ENCODE data around the gene TRAF3. TPM values are rescaled to one million over a fixed set of nuclear protein-coding genes. Genes with fewer than 3 reads are reported as not detected.

TRAF3 gene
- total RNA-seq, 2 experiments from 2014 or later, result 39.1 to 40.2 TPM

- no peaks in the 10 kb centered on the region for H3K36me3 Mint-ChIP-seq (ENCODE audit: low read depth)
- ChIA-PET POLR2A (no interaction called here), CTCF (no interaction called here)
- H3K4me1 Mint-ChIP-seq (ENCODE audit: low read depth), result no peaks in the 10 kb centered on the region
- H3K27ac Mint-ChIP-seq, result no peak overlapping the region
- H3K27me3 Mint-ChIP-seq, result no peaks in the 10 kb centered on the region
- H3K4me3 Mint-ChIP-seq, result no peak overlapping the region
- ATAC-seq, result no peak
- intact Hi-C loops (cut with micrococcal nuclease), result no loop called here
- H3K9me3 Mint-ChIP-seq, result no peaks in the 10 kb centered on the region
- DNase-seq, result no peak
- no peak for TF ChIP-seq CTCF (IDR thresholded peaks at IDR 0.05)
These were observed 26.2 kb upstream of the TRAF3 start for GRCh38 chr14:102751088-102751487.

GRCh38 chr14:102752239-102752847, 24.9 kb upstream of the TRAF3 start:
- no peak for ATAC-seq
- intact Hi-C loops (cut with micrococcal nuclease), result no loop called here
- DNase-seq, result no peak
- no peak for TF ChIP-seq CTCF (IDR thresholded peaks at IDR 0.05)
- H3K36me3 Mint-ChIP-seq (ENCODE audit: low read depth), result no peaks in the 10 kb centered on the region
- no peaks in the 10 kb centered on the region for H3K4me1 Mint-ChIP-seq (ENCODE audit: low read depth)
- H3K27me3 Mint-ChIP-seq, result no peaks in the 10 kb centered on the region
- no peak overlapping the region for H3K27ac Mint-ChIP-seq
- H3K9me3 Mint-ChIP-seq, result no peaks in the 10 kb centered on the region
- POLR2A ChIA-PET, result no interaction called here
- CTCF ChIA-PET, result no interaction called here
- no peak overlapping the region for H3K4me3 Mint-ChIP-seq

GRCh38 chr14:102754370-102755262, 22.6 kb upstream of the TRAF3 start:
- no peak for DNase-seq
- H3K9me3 Mint-ChIP-seq, result no peaks in the 10 kb centered on the region
- no peaks in the 10 kb centered on the region for H3K4me1 Mint-ChIP-seq (ENCODE audit: low read depth)
- CTCF ChIA-PET, result no interaction called here
- ATAC-seq, result no peak
- no peaks in the 10 kb centered on the region for H3K36me3 Mint-ChIP-seq (ENCODE audit: low read depth)
- H3K27me3 Mint-ChIP-seq, result no peaks in the 10 kb centered on the region
- intact Hi-C loops (cut with micrococcal nuclease), result no loop called here
- no peak overlapping the region for H3K4me3 Mint-ChIP-seq
- H3K27ac Mint-ChIP-seq, result no peak overlapping the region
- POLR2A ChIA-PET, result no interaction called here
- no peak for TF ChIP-seq CTCF (IDR thresholded peaks at IDR 0.05)

- DNase-seq (no peak), ATAC-seq (no peak)
- no peak for TF ChIP-seq CTCF (IDR thresholded peaks at IDR 0.05)
- H3K4me1 Mint-ChIP-seq (ENCODE audit: low read depth), result no peaks in the 10 kb centered on the region
- H3K4me3 Mint-ChIP-seq, result no peak overlapping the region
- intact Hi-C loops (cut with micrococcal nuclease), result no loop called here
- no peaks in the 10 kb centered on the region for H3K36me3 Mint-ChIP-seq (ENCODE audit: low read depth)
- H3K27ac Mint-ChIP-seq, result no peak overlapping the region
- peaks cover 2% of the 10 kb centered on the region for H3K27me3 Mint-ChIP-seq
- ChIA-PET POLR2A (no interaction called here), CTCF (no interaction called here)
- H3K9me3 Mint-ChIP-seq, result no peaks in the 10 kb centered on the region
These were observed 19.6 kb upstream of the TRAF3 start for GRCh38 chr14:102757646-102758045.

- Mint-ChIP-seq H3K36me3 (ENCODE audit: low read depth) (no peaks in the 10 kb centered on the region), H3K4me3 (no peak overlapping the region), H3K27me3 (peaks cover 2% of the 10 kb centered on the region), H3K27ac (no peak overlapping the region), H3K4me1 (ENCODE audit: low read depth) (no peaks in the 10 kb centered on the region), H3K9me3 (no peaks in the 10 kb centered on the region)
- no peak for ATAC-seq
- intact Hi-C loops (cut with micrococcal nuclease), result no loop called here
- ChIA-PET CTCF (no interaction called here), POLR2A (no interaction called here)
- DNase-seq, result no peak
- TF ChIP-seq CTCF (IDR thresholded peaks at IDR 0.05), result no peak
These were observed 19.2 kb upstream of the TRAF3 start for GRCh38 chr14:102758087-102758486.
